Epithelial cell of esophagus (primary cell): ENCODE data around the gene UTP11.
"Not testable (repeated sequence)": the region's sequence is repeated elsewhere in the genome, so short reads cannot be mapped to it uniquely, and the experiment has no call there.

ENCODE experiments used
- DNase-seq: peaks from one replicate; pipeline ENCODE4 v3.0.0; 2010; ENCODE audit warnings: low read depth
- H3K4me3 ChIP-seq: 2 replicates; pipeline ENCODE4 v1.5.1; 2011; ENCODE audit warnings: mild to moderate bottlenecking, low read length, control low read depth
- CTCF ChIP-seq: IDR thresholded peaks from 2 replicates; pipeline ENCODE4 v1.5.1; 2011; ENCODE audit warnings: low read depth, mild to moderate bottlenecking, low read length, control low read depth, inconsistent platforms; ENCODE audit not compliant: insufficient read depth; ENCODE audit errors: missing control alignments

Gene UTP11

GRCh38 chr1:38012363-38013226 lies at the start of gene UTP11:
UTP11 (plus strand) TSS chr1:38012734; CDS start chr1:38012803, 69 bp downstream.
- TF ChIP-seq CTCF = no peak
- DNase-seq = peak; percentile 99
- peak within 1 kb of the TSS; percentile 88 for H3K4me3 ChIP-seq

- H3K4me3 ChIP-seq, DNase-seq: not testable (repeated sequence)
Observed at GRCh38 chr1:37964106-37964505, 48.4 kb upstream of the UTP11 start.

- peak; percentile 81 for DNase-seq
- no peak overlapping the region for H3K4me3 ChIP-seq
- no peak for TF ChIP-seq CTCF
Observed at GRCh38 chr1:37965301-37965700, 47.2 kb upstream of the UTP11 start.

GRCh38 chr1:37973684-37974083 lies 38.9 kb upstream of the UTP11 start:
- DNase-seq, H3K4me3 ChIP-seq: not testable (repeated sequence)

- H3K4me3 ChIP-seq = no peak overlapping the region
- DNase-seq = no peak
- no peak for TF ChIP-seq CTCF
Observed at GRCh38 chr1:37974567-37974966, 38.0 kb upstream of the UTP11 start.

GRCh38 chr1:37975083-37975482 lies 37.5 kb upstream of the UTP11 start:
- peak; percentile 66 for DNase-seq
- peak; percentile 66 for TF ChIP-seq CTCF
- H3K4me3 ChIP-seq = not testable (repeated sequence)

- H3K4me3 ChIP-seq = no peak overlapping the region
- TF ChIP-seq CTCF = no peak
- DNase-seq = no peak
Observed at GRCh38 chr1:37978541-37978940, 34.0 kb upstream of the UTP11 start.

GRCh38 chr1:37983546-37983945 lies 29.0 kb upstream of the UTP11 start:
- no peak overlapping the region for H3K4me3 ChIP-seq
- no peak for DNase-seq
- TF ChIP-seq CTCF = no peak
